ENCODE measurements around the gene TMEM247. TPM values are rescaled to one million over a fixed set of nuclear protein-coding genes. Genes with fewer than 3 reads are reported as not detected.

The TMEM247 gene
- total RNA-seq, 1 experiment from 2014 or later = not detected

DNA sequence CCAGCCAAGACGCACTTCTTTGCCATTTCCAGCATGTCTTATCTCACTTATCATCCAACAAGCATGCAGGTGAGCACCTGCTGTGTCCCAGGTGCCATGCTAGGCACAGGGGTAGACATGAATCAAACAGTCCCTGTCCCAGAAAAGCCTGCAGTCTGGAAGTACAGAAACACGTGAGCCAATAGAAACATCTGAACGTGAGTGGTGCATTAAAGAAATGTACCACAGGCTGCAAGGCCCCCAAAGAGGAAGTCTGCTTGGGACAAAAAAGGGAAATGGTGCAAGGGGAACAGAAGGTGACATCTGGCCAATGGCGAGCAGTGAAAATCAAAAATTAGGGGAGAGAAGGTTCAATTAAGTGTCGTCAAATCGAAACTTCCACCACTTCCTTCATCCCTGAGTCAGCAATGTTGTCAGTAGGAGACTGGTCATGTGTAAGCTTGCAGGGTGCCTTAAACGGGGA, 17.6 kb upstream of the TMEM247 start:
- ATAC-seq (no peak), DNase-seq (ENCODE audit: low spot score) (no peak)
- Mint-ChIP-seq H3K36me3 (no peaks in the 10 kb centered on the region), H3K4me1 (peaks cover 2% of the 10 kb centered on the region; the same call in 1 of the 2 replicates), H3K27ac (no peak overlapping the region), H3K4me3 (no peak overlapping the region), H3K27me3 (ENCODE audit: low read depth) (no peaks in the 10 kb centered on the region), H3K9me3 (no peaks in the 10 kb centered on the region)
- ChIA-PET POLR2A (interaction anchor here (0.6 kb wide), 1 partner anchor 47 kb away, joined by 3 read pairs; no protein-coding TSS in a partner anchor), CTCF (interaction anchor here (0.6 to 1.3 kb wide), 3 partner anchors 103 to 468 kb away, joined by 3 to 5 read pairs (median 4); no protein-coding TSS in a partner anchor)
- TF ChIP-seq, protein P1, sequence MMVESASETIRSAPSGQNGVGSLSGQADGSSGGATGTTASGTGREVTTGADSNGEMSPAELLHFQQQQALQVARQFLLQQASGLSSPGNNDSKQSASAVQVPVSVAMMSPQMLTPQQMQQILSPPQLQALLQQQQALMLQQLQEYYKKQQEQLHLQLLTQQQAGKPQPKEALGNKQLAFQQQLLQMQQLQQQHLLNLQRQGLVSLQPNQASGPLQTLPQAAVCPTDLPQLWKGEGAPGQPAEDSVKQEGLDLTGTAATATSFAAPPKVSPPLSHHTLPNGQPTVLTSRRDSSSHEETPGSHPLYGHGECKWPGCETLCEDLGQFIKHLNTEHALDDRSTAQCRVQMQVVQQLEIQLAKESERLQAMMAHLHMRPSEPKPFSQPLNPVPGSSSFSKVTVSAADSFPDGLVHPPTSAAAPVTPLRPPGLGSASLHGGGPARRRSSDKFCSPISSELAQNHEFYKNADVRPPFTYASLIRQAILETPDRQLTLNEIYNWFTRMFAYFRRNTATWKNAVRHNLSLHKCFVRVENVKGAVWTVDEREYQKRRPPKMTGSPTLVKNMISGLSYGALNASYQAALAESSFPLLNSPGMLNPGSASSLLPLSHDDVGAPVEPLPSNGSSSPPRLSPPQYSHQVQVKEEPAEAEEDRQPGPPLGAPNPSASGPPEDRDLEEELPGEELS (CRISPR knock-in tag; IDR thresholded peaks at IDR 0.05) = no peak
- TF ChIP-seq ZNF416 (CRISPR knock-in tag; IDR thresholded peaks at IDR 0.05) (no peak), FOXJ3 (CRISPR knock-in tag; IDR thresholded peaks at IDR 0.05; ENCODE audit: borderline replicate concordance) (no peak), SMAD4 (CRISPR knock-in tag; IDR thresholded peaks at IDR 0.05) (no peak), ELF4 (CRISPR knock-in tag; IDR thresholded peaks at IDR 0.05; ENCODE audit: low read depth) (no peak), MYBL2 (CRISPR knock-in tag; IDR thresholded peaks at IDR 0.05) (no peak), FOXP1 (CRISPR knock-in tag; IDR thresholded peaks at IDR 0.05; ENCODE audit: borderline replicate concordance) (no peak), ZNF671 (CRISPR knock-in tag; IDR thresholded peaks at IDR 0.05) (no peak)
- TF ChIP-seq, protein P2, sequence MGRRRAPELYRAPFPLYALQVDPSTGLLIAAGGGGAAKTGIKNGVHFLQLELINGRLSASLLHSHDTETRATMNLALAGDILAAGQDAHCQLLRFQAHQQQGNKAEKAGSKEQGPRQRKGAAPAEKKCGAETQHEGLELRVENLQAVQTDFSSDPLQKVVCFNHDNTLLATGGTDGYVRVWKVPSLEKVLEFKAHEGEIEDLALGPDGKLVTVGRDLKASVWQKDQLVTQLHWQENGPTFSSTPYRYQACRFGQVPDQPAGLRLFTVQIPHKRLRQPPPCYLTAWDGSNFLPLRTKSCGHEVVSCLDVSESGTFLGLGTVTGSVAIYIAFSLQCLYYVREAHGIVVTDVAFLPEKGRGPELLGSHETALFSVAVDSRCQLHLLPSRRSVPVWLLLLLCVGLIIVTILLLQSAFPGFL (CRISPR knock-in tag; IDR thresholded peaks at IDR 0.05; ENCODE audit: borderline replicate concordance) = no peak
- TF ChIP-seq, protein P3, sequence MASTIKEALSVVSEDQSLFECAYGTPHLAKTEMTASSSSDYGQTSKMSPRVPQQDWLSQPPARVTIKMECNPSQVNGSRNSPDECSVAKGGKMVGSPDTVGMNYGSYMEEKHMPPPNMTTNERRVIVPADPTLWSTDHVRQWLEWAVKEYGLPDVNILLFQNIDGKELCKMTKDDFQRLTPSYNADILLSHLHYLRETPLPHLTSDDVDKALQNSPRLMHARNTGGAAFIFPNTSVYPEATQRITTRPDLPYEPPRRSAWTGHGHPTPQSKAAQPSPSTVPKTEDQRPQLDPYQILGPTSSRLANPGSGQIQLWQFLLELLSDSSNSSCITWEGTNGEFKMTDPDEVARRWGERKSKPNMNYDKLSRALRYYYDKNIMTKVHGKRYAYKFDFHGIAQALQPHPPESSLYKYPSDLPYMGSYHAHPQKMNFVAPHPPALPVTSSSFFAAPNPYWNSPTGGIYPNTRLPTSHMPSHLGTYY (CRISPR knock-in tag; IDR thresholded peaks at IDR 0.05) = no peak
- TF ChIP-seq, protein P4, sequence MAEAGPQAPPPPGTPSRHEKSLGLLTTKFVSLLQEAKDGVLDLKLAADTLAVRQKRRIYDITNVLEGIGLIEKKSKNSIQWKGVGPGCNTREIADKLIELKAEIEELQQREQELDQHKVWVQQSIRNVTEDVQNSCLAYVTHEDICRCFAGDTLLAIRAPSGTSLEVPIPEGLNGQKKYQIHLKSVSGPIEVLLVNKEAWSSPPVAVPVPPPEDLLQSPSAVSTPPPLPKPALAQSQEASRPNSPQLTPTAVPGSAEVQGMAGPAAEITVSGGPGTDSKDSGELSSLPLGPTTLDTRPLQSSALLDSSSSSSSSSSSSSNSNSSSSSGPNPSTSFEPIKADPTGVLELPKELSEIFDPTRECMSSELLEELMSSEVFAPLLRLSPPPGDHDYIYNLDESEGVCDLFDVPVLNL (CRISPR knock-in tag; IDR thresholded peaks at IDR 0.05; ENCODE audit: borderline replicate concordance, low read depth) = no peak
- TF ChIP-seq, protein P5, sequence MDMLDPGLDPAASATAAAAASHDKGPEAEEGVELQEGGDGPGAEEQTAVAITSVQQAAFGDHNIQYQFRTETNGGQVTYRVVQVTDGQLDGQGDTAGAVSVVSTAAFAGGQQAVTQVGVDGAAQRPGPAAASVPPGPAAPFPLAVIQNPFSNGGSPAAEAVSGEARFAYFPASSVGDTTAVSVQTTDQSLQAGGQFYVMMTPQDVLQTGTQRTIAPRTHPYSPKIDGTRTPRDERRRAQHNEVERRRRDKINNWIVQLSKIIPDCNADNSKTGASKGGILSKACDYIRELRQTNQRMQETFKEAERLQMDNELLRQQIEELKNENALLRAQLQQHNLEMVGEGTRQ (CRISPR knock-in tag; IDR thresholded peaks at IDR 0.05) = no peak
- TF ChIP-seq, protein P6, sequence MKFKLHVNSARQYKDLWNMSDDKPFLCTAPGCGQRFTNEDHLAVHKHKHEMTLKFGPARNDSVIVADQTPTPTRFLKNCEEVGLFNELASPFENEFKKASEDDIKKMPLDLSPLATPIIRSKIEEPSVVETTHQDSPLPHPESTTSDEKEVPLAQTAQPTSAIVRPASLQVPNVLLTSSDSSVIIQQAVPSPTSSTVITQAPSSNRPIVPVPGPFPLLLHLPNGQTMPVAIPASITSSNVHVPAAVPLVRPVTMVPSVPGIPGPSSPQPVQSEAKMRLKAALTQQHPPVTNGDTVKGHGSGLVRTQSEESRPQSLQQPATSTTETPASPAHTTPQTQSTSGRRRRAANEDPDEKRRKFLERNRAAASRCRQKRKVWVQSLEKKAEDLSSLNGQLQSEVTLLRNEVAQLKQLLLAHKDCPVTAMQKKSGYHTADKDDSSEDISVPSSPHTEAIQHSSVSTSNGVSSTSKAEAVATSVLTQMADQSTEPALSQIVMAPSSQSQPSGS (CRISPR knock-in tag; IDR thresholded peaks at IDR 0.05; ENCODE audit: borderline replicate concordance, low read depth) = no peak

DNA sequence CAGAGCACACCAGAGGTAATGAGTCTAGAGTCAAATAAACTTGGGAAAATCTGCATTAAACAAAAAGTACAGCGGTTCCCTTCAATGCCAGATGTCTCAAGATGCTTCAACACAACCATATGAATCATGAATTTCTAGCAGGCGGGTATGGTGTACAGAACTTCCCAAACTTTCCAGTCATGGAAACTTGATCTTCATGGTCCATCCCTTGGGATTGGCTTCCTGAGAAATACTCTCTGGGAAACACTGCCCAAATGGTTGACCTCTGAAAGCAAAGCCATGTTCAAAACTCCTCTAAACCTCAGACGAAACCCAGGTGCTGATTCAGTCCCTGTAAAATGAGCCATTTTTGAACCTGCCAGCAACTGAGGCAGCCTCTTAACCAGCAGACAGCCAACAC, 16.4 kb upstream of the TMEM247 start:
- H3K4me3 Mint-ChIP-seq = no peak overlapping the region
- peaks cover 2% of the 10 kb centered on the region; the same call in 1 of the 2 replicates for H3K4me1 Mint-ChIP-seq
- CTCF ChIA-PET = interaction anchor here (1.1 to 1.3 kb wide), 2 partner anchors 102 to 470 kb away, joined by 4 to 5 read pairs; no protein-coding TSS in a partner anchor
- no peak overlapping the region for H3K27ac Mint-ChIP-seq
- POLR2A ChIA-PET = no interaction called here
- DNase-seq (ENCODE audit: low spot score) (no peak), ATAC-seq (no peak)
- no peaks in the 10 kb centered on the region for H3K36me3 Mint-ChIP-seq
- no peaks in the 10 kb centered on the region; the same call in 1 of the 2 replicates for H3K27me3 Mint-ChIP-seq (ENCODE audit: low read depth)
- H3K9me3 Mint-ChIP-seq = no peaks in the 10 kb centered on the region
- TF ChIP-seq, protein P7, sequence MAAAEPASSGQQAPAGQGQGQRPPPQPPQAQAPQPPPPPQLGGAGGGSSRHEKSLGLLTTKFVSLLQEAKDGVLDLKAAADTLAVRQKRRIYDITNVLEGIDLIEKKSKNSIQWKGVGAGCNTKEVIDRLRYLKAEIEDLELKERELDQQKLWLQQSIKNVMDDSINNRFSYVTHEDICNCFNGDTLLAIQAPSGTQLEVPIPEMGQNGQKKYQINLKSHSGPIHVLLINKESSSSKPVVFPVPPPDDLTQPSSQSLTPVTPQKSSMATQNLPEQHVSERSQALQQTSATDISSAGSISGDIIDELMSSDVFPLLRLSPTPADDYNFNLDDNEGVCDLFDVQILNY (CRISPR knock-in tag; IDR thresholded peaks at IDR 0.05) = no peak
- TF ChIP-seq HMGA2 (CRISPR knock-in tag; IDR thresholded peaks at IDR 0.05) (no peak), JAZF1 (CRISPR knock-in tag; IDR thresholded peaks at IDR 0.05) (no peak), FOXJ3 (CRISPR knock-in tag; IDR thresholded peaks at IDR 0.05; ENCODE audit: borderline replicate concordance) (no peak), GRHL2 (CRISPR knock-in tag; IDR thresholded peaks at IDR 0.05; ENCODE audit: insufficient replicate concordance, severe bottlenecking) (no peak), GTF2I (CRISPR knock-in tag; conservative IDR thresholded peaks at IDR 0.05) (no peak)
- TF ChIP-seq, protein P8, sequence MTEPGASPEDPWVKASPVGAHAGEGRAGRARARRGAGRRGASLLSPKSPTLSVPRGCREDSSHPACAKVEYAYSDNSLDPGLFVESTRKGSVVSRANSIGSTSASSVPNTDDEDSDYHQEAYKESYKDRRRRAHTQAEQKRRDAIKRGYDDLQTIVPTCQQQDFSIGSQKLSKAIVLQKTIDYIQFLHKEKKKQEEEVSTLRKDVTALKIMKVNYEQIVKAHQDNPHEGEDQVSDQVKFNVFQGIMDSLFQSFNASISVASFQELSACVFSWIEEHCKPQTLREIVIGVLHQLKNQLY (CRISPR knock-in tag; IDR thresholded peaks at IDR 0.05) = no peak
- TF ChIP-seq, protein P9, sequence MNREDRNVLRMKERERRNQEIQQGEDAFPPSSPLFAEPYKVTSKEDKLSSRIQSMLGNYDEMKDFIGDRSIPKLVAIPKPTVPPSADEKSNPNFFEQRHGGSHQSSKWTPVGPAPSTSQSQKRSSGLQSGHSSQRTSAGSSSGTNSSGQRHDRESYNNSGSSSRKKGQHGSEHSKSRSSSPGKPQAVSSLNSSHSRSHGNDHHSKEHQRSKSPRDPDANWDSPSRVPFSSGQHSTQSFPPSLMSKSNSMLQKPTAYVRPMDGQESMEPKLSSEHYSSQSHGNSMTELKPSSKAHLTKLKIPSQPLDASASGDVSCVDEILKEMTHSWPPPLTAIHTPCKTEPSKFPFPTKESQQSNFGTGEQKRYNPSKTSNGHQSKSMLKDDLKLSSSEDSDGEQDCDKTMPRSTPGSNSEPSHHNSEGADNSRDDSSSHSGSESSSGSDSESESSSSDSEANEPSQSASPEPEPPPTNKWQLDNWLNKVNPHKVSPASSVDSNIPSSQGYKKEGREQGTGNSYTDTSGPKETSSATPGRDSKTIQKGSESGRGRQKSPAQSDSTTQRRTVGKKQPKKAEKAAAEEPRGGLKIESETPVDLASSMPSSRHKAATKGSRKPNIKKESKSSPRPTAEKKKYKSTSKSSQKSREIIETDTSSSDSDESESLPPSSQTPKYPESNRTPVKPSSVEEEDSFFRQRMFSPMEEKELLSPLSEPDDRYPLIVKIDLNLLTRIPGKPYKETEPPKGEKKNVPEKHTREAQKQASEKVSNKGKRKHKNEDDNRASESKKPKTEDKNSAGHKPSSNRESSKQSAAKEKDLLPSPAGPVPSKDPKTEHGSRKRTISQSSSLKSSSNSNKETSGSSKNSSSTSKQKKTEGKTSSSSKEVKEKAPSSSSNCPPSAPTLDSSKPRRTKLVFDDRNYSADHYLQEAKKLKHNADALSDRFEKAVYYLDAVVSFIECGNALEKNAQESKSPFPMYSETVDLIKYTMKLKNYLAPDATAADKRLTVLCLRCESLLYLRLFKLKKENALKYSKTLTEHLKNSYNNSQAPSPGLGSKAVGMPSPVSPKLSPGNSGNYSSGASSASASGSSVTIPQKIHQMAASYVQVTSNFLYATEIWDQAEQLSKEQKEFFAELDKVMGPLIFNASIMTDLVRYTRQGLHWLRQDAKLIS (CRISPR knock-in tag; IDR thresholded peaks at IDR 0.05; ENCODE audit: borderline replicate concordance) = no peak

Data from WTC11 (cell line).